ENCODE data around the gene INPP4B.
A peak's percentile ranks its signal among the peaks of the same experiment; 100 is the strongest.

INPP4B gene

GRCh38 chr4:142281999-142282398, 564.1 kb downstream of the INPP4B start:
- DNase-seq = no peak

GRCh38 chr4:142278663-142279062, 567.4 kb downstream of the INPP4B start:
- DNase-seq = no peak

GRCh38 chr4:142278171-142278570, 567.9 kb downstream of the INPP4B start:
- no peak for DNase-seq

GRCh38 chr4:142274137-142274536, 572.0 kb downstream of the INPP4B start:
- no peak for DNase-seq

- no peak for DNase-seq
Observed at GRCh38 chr4:142272452-142272851, 573.6 kb downstream of the INPP4B start.

GRCh38 chr4:142271832-142272231, 574.3 kb downstream of the INPP4B start:
- DNase-seq = no peak

- no peak for DNase-seq
Observed at GRCh38 chr4:142267101-142267500, 579.0 kb downstream of the INPP4B start.

GRCh38 chr4:142265946-142266345, 580.2 kb downstream of the INPP4B start:
- no peak for DNase-seq

- DNase-seq = no peak
Observed at GRCh38 chr4:142265536-142265935, 580.6 kb downstream of the INPP4B start.

- peak in 1 of 2 donors; percentile 15 for DNase-seq
Observed at GRCh38 chr4:142264961-142265360, 581.1 kb downstream of the INPP4B start.

GRCh38 chr4:142262956-142263355, 583.1 kb downstream of the INPP4B start:
- no peak for DNase-seq

- DNase-seq = no peak
Observed at GRCh38 chr4:142248946-142249345, 597.2 kb downstream of the INPP4B start.

- DNase-seq = no peak
Observed at GRCh38 chr4:142243255-142243654, 602.8 kb downstream of the INPP4B start.

GRCh38 chr4:142242156-142242555, 603.9 kb downstream of the INPP4B start:
- no peak for DNase-seq

- DNase-seq = no peak
Observed at GRCh38 chr4:142238589-142238988, 607.5 kb downstream of the INPP4B start.

GRCh38 chr4:142236268-142236667, 609.8 kb downstream of the INPP4B start:
- DNase-seq = no peak

- DNase-seq = no peak
Observed at GRCh38 chr4:142231787-142232186, 614.3 kb downstream of the INPP4B start.

- DNase-seq = no peak
Observed at GRCh38 chr4:142230991-142231390, 615.1 kb downstream of the INPP4B start.

- no peak for DNase-seq
Observed at GRCh38 chr4:142226014-142226413, 620.1 kb downstream of the INPP4B start.

GRCh38 chr4:142222127-142222526, 624.0 kb downstream of the INPP4B start:
- DNase-seq = no peak

GRCh38 chr4:142218726-142219125, 627.4 kb downstream of the INPP4B start:
- DNase-seq = no peak

- no peak for DNase-seq
Observed at GRCh38 chr4:142211444-142211843, 634.7 kb downstream of the INPP4B start.

GRCh38 chr4:142203505-142203904, 642.6 kb downstream of the INPP4B start:
- no peak for DNase-seq

- DNase-seq = no peak
Observed at GRCh38 chr4:142202404-142203332, 643.4 kb downstream of the INPP4B start.

- DNase-seq = no peak
Observed at GRCh38 chr4:142201041-142201440, 645.1 kb downstream of the INPP4B start.
